T-helper 22 cell (primary cell): ENCODE measurements around the gene FAM20C.

Experiments used
- DNase-seq: peaks from one replicate; pipeline ENCODE4 v3.0.0-alpha.2; 2020; ENCODE audit warnings: low read depth

Gene FAM20C

DNA sequence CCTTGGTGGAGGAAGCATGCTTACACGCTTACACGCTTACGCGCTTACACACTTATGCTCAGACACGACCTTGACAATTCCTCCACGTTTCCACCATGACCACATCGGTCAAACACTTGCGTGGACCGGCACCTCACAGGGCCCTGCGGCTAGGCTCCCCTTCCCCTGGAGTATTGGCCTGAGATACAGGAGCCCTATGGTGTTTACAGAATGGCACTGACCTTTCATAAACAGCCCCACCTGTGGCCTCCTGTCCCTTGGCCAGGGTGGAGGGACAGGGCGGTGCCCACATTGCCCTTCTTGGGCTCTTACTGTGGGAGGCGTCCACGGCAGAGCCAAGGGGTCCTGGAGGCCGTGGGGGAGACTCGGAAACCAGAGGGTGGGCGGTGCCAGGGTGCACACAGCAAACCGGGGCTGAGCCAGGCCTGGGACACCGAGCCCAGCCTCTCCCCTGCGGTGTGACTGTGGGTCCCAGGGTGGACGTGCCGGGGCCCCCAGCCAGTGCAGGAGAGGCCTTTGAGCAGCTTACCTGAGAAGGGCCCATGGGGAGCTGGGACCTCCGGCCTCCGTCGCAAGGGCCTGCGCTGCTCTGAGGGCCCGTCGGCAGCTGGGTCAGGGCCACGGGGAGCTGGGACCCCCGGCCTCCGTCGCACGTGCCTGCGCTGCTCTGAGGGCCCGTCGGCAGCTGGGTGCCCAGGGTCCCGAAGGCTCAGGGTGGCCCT lies 53.4 kb downstream of the FAM20C start:
- no peak for DNase-seq

DNA sequence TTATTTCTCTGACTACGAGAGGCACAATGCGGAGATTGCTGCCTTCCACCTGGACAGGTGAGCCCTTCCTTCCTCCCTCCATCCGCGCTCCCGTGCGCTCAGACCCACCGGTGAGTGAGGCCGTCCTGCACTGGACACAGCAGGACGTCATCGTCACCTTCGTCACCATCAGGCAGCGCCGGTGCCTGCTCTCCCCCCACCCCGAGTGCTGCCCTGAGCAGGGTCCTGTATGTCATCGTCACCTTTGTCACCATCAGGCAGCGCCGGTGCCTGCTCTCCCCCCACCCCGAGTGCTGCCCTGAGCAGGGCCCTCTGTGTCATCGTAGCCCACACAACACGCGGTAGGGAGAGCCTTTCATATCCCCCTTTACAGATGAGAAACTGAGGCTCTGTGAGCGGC lies 54.1 kb downstream of the FAM20C start:
- DNase-seq, result no peak

DNA sequence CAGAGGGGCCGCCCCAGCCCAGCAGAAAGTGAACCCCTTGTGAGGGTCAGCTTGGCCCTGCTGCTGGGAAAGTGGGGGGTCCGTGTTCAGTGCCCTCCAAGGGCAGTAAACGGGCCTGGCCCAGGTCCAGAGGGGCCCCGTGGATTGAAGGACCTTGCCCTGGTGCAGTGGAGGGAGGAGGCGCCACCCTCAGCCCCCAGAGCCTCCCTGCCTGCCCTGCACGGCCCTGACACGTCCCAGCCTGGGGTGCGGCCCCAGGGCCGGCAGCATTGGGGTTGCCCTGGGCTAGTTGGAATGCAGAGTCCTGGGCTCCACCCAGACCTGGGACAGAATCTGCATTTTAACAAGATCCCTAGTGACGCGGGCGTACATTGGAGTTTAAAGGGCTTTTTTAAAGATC lies 54.8 kb downstream of the FAM20C start:
- DNase-seq, result no peak

DNA sequence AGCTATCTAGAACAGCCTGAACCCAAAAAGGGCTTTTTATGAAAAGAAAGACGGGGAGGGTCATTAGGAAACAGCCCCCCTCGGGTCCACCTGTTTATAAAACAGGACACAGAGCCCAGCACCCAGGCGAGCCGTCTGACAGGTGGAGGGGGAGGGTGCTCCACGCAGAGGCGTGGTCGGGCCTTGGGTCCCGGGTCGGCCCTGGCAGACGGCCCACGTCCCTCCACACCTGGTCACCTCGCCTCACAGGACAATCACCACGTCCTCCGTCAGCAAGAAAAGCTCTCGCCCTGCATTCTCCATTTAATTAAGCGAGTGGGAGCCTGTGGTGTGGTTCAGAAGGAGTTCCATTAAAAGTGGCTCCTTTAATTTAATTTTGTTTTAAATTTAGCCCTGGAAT lies 55.3 kb downstream of the FAM20C start:
- no peak for DNase-seq

DNA sequence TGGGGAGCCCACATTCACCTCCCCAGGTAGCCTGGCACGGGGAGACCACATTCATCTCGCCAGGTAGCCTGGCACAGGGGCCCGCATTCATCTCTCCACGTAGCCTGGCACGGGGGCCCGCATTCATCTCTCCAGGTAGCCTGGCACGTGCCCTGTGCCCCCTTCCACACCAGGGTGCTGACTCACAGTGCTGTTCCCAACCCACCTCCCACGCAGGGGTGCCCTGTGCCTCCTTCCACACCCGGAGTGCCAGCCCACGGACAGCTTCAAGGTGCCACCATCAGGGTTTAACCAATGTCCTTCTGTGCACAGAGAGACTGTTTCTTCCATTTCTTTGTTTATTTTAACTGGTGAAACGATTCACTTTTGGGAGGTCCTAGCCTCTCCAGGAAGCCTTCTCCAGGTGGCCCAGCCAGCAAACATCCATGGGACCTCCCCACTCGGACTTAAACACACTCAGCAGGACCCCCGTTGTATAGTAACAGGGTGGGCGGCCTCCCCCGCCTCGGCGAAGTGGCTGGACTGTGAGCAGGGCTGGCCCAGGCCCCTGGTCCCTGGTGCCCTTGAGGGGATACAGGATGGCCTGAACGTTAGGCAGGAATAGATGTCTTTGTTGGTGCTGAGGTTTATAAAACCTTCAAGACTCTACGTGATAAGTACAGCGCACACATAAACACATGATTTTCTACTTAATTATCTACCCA lies 56.5 kb downstream of the FAM20C start:
- no peak for DNase-seq

DNA sequence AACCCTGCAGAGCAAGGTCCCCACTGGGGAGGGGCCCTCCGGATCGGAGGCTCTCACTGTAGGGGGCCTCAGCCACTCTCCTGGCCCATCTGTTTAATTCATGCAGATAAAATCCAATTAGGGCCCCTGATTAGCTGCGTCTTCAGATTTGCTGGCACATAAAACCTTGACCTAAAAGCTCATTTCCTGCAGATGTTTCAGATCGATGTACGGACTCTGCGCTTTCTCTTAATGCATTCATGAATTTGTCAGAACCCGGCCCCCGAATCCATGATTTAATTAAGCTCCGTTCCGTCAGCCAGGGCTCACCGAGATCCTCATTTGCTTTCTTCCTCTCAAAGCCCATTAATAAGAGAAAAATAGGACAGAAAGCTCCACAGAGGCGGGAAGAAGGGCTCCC lies 57.6 kb downstream of the FAM20C start:
- DNase-seq, result no peak

DNA sequence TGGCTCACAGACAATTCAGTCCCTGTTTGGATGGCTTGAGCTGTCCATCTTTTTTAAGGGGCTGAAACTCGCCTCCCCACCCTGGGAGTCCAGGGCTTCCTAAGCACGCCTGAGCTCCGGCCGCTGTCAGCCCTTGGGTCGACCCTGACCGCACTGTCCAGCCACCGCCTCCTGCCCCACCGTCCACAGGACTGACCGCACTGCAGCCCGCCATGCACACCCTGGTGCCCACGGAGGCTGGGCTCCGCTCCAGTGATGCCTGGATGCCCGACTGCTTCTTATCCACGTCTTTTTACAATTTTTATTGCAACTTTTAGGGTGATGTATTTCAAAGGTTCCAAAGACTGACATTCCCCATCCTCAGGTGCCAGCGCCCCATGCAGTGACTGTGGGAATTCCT lies 58.2 kb downstream of the FAM20C start:
- no peak for DNase-seq

DNA sequence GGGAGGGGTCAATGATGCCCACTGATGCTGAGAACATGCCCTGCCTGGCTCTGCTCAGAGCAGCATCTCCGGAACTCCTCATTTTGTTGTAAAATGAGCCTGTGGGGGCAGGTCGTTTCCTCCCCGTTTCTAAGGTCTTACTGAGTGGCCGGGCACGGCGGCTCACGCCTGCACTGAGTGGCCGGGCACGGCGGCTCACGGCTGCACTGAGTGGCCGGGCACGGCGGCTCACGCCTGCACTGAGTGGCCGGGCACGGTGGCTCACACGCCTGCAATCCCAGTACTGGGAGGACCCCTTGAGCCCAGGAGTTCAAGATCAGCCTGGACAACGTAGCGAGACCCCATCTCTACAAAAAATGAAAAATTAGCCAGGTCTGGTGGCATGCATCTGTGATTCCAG lies 58.6 kb downstream of the FAM20C start:
- no peak for DNase-seq

DNA sequence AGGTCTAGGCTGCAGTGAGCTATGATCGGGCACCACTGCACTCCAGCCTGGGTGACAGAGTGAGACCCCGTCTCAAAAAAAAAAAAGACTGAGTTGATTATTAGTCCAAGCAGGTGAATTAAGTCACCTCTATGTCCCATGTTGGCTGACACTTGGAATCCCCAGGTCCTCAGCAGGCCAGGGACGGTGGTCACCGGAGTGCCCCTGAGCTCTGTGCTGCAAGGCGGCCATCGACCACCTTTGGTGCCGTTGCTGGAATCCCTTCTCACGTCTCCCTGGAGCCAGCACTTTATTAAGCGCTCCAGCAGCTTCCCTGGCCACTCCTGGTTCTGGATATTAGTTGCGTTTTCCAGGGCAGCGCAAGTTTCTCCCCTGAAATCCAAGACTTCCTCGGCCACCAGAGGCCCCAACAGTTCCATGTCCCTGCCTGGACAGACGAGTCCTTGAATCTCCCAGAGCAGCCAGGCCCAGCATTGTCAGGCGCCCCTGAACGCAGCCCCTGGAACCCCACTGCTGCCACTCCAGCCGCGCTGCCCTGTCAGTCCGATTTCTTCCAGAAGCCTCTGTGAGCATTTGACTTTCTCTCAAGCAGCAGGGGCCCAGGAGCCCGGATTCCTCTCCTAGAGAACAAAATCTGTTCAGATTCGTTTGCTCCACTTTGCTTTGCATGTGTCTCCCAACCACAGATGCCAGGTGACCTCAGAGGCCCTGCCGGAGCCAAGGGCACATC lies 59.2 kb downstream of the FAM20C start:
- DNase-seq, result no peak

DNA sequence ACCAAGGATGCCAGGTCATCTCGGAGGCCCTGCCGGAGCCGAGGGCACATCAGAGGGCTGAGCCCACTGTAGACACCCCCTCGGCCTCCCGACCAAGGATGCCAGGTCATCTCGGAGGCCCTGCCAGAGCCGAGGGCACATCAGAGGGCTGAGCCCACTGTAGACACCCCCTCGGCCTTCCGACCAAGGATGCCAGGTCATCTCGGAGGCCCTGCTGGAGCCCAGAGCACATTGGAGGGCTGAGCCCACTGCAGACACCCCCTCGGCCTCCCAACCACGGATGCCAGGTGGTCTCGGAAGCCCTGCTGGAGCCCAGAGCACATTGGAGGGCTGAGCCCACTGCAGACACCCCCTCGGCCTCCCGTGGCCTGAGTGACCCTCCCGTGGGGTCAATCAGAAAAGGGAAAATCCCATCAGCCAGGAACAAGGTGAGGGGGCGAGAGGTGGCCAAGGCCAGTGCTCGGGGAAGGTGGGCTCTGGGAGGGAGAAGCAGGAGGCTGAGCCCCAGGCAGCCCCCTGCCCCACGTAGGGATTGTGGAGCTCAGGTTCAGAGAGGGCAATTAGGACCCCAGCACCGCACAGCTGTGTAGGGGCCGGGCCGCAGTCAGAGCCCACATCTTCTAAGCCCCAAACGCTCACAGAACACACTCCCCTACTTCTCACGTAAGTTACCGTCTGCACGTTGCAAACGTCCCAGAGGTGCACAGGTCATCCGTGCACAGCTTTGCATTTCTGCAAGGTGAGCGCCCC lies 60.0 kb downstream of the FAM20C start:
- no peak for DNase-seq

DNA sequence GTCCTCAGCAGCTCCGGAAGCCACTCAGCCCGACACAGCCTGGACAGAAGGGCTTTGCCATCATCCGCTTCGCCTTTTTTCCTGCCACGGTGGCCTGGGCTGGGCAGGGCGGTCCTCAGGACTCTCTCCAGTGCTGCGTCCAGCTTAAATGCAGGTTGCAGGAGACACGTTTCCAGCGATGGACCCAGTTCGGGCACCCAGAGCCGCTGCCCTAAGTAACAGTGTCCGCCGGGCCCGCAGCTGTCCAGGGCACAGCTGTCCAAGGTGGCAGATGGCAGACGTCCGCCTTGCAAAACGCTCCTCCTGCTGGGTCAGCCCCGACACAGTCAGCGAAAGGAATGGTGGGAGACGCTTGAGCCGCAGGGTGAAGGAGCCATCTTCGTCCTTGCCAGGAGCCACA lies 60.6 kb downstream of the FAM20C start:
- DNase-seq, result no peak

DNA sequence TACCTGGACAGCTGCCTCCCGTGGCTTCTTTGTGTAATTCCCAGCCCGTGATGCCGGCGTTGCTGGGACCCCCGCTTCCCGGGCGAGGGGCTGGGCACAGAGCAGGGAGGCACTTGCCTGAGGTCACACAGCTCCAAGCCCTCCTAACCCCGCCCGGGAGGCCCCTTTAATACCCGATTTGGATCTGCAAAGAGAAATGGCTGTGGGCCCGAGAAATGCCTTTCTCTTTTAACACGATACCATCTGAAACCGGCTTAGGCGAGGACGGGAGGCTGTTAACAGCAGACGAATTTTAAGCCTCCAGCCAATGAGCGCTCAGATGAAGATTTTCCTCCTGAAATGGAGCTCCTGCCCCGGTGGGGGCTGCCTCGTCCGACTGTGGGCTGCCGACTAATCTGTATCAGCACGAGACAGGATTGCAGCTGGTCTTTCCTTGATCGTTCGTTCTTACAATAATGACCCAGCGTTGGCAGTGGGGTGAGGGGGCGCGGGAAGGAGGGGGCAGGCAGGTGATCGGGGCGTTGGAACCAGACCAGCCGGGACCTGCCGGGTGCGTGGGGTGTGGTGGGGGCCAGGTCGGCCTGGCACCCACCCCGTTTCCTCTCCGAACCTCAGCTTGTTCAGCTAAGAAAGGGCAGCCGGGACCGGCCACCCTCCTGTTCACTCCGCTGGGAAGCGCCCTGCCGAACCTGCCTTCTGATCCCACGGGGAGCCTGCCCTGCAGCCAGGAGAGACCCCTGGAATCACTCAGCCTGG lies 61.4 kb downstream of the FAM20C start:
- no peak for DNase-seq

DNA sequence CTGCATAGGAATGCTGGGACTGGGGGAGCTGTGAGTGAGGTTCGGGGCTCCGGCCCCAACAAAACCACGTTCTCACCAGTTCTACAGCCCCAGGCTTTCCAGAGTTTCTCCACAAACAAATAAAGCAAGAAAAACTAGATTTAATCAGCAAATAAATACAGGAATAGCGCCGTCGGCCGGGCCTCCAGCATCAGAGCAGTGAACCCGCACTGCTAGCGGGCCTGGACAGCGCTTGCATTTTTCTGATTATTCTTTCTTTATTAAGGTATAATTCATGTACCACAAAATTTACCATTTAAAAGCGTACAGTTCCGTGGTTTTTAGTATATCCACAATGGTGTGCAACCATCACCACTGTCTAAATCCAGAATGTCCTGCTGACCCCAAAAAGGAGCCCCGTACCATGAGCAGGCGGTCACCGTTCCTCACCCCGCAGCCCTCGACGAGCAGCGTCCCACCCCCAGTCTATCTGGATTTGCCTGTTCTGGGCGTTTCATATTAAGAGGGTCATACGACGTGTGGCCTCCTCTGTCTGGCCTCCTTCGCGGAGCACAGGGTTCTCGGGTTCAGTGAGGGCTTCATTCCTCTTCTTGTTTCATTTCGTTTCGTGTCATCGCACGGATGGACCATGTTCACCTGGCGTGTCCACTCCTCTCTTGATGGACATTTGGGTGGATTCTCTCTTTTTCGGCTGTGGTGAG lies 62.1 kb downstream of the FAM20C start:
- DNase-seq, result no peak

DNA sequence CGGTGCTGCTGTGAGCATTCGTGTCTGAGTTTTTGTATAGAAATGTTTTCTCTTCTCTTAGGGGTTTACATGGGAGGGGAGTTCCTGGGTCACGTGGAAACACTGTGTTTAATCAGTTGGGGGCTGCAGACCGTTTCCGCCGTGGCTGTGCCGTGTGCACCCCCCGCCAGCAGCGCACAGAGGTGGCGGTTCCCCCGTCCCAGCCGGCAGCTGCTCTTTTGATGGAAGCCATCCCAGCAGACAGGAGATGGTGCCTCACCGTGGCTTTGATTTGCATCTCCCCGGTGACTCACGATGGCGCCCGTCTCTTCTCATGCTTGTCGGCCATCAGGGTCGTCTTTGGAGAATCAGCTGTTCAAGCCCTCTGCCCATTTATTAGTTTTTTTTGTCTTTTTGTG lies 62.7 kb downstream of the FAM20C start:
- DNase-seq, result no peak

DNA sequence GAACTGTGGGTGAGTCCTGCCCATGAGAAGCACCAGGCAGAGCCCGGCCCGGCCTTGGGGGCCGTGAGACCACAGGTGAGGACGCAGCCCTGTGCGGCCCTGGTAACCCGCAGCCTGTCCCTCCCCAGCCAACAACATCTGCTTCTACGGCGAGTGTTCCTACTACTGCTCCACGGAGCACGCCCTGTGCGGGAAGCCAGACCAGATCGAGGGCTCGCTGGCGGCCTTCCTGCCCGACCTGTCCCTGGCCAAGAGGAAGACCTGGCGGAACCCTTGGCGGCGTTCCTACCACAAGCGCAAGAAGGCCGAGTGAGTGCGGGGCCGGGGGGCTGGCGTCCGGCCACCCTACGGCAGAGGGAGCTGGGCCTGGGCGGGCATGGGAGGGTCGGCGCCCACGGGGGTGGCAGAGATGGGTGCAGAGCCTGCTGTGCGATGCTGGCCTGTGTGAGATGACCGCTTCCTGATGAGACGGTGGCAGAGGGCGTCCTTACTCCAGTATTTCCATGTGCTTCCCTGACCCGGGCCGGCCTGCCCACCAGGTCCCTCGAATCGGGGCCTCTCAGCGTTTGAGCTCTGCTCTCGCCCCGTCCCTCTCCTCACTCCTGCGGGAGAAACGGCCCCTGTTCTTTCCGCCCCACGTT lies 63.5 kb downstream of the FAM20C start:
- DNase-seq, result no peak

DNA sequence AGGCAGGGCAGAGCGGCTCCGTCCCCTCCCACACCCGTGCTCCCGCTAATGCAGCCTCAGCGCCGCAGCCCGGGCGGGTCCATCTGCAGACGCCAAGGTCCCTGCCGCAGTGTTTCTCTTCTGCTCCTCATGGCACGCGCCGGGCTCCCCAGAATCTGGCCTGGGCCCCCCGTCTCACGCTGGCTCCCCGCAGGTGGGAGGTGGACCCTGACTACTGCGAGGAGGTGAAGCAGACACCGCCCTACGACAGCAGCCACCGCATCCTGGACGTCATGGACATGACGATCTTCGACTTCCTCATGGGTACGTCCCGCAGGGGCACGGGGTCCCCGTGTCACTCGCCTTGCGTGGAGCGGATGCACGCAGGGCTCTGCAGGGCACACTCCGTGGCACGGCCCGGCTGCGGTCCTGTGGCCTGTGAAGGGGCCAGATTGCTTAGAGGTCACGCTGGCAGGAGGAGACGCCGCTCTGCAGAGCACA lies 64.1 kb downstream of the FAM20C start:
- DNase-seq, result no peak

DNA sequence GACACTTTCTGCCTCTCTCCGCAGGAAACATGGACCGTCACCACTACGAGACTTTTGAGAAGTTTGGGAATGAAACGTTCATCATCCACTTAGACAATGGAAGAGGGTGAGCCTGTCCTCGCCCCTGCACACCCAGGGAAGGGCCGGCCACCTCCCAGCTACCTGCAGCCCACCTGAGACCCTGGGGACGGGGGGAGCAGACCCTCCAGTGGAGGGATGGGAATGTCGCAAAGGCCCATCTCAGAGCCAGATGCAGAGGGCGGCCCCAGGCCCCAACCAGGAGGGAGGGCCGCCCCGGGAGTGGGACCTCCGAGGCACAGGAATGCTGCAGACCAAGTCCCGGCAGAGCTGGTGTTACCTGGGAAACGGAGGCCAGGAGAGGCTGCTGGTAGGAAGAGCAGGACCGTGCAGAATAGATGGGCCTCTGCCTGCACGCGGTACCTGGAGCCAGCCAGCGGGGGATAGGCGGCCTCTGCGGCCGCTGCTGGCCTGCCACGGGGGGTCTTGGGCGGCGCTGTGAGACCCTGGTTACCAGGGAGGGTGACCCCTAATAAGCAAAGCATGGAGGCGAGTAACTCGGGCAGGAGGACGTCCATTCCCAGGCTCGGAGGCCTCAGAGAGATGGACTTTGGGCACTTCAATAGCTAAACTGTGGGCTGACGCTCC lies 64.7 kb downstream of the FAM20C start:
- no peak for DNase-seq

DNA sequence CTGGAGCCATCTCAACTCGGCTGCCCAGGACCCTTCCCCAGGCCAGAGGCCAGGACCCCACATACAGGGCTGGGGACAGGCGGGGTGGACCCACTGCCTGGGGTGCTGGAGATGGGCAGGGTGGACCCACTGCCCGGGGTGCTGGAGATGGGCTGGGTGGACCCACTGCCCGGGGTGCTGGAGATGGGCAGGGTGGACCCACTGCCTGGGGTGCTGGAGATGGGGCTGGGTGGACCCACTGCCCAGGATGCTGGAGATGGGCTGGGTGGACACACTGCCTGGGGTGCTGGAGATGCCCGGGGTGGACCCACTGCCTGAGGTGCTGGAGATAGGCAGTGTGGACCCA lies 65.2 kb downstream of the FAM20C start:
- no peak for DNase-seq

DNA sequence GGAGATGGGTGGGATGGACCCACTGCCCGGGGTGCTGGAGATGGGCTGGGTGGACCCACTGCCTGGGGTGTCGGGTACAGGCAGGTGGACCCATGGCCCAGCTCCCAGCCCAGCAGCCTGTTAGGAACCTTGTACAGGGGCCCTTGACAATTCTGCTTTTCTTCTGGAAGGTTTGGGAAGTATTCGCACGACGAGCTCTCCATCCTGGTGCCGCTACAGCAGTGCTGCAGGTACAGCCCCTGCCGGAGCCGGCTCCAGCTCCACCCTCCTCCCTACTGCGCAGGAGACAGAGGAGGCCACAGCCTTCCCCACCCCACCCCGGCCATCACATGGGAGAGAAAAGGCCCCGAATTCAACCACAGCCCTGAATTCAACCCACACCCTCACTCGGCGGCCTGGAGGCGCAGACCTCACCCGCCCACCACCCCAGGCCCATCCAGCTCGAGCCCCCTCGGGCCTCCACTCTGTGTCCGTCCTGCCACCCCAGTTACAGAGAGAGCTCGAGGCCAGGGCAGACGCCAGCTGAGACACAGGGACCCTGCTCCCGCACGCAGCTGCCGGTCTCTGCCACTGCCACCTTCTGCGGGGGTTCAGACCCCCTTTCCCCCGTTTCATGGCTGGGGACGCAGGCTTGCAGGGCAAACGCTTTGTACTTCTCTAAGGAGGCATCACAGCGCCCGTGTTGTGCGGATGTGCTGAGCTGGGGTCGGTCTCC lies 66.3 kb downstream of the FAM20C start:
- no peak for DNase-seq

DNA sequence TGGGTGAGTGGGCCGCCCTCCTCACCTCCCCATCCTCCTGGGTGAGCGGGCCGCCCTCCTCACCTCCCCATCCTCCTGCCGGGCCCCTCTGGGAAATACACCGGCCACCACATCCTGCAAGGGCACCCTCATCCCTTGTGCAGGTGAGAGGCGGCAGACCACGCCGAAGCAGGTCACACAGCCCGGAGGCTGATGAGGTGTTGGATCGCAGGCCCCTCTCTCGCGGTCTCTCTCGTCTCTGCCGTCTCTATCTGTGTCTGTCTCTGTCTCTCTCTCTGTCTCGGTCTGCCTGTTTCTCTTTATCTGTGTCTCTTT lies 66.8 kb downstream of the FAM20C start:
- DNase-seq, result no peak
